Endothelial cell of umbilical vein (primary cell): ENCODE measurements around the gene THEM5.

Experiments
- EZH2 ChIP-seq: IDR thresholded peaks from 2 replicates; pipeline ENCODE4 v1.6.1; 2012; ENCODE audit warnings: borderline replicate concordance, low read depth, mild to moderate bottlenecking, moderate library complexity, low read length, inconsistent platforms; ENCODE audit not compliant: severe bottlenecking
- GATA2 ChIP-seq: IDR thresholded peaks from 2 replicates; pipeline ENCODE4 v1.7.0; 2011; ENCODE audit warnings: low read depth, mild to moderate bottlenecking, moderate library complexity, mixed read lengths, low read length; ENCODE audit not compliant: insufficient read length, insufficient read depth
- JUN ChIP-seq: IDR thresholded peaks from 2 replicates; pipeline ENCODE4 v1.6.1; 2011; ENCODE audit warnings: borderline replicate concordance, low read depth; ENCODE audit not compliant: insufficient read length, insufficient read depth
- MYC ChIP-seq: IDR thresholded peaks from one replicate; pipeline ENCODE4 v1.6.1; 2011; ENCODE audit warnings: mild to moderate bottlenecking, low read depth, low read length
- POLR2A ChIP-seq: IDR thresholded peaks from 2 replicates; pipeline ENCODE4 v1.6.1; 2012; ENCODE audit warnings: low read depth, mild to moderate bottlenecking, control low read depth, low read length
- POLR2AphosphoS5 ChIP-seq: IDR thresholded peaks from 2 replicates; pipeline ENCODE4 v1.6.1; 2012; ENCODE audit warnings: low read depth, mild to moderate bottlenecking, control low read depth, low read length, moderate library complexity; ENCODE audit not compliant: insufficient read depth
- TF ChIP-seq, protein P1 (sequence below), 2 donors: IDR thresholded peaks; 1 replicate in 1 of 2; 2 replicates in 1 of 2; pipeline ENCODE4 v1.5.1; 2011; ENCODE audit warnings: low read length in 2 of 2, mild to moderate bottlenecking in 2 of 2, moderate library complexity in 2 of 2, control low read depth in 1 of 2, inconsistent platforms in 1 of 2, low read depth in 1 of 2; ENCODE audit not compliant: insufficient read depth in 1 of 2; ENCODE audit errors: extremely low read depth in 1 of 2

DNA sequence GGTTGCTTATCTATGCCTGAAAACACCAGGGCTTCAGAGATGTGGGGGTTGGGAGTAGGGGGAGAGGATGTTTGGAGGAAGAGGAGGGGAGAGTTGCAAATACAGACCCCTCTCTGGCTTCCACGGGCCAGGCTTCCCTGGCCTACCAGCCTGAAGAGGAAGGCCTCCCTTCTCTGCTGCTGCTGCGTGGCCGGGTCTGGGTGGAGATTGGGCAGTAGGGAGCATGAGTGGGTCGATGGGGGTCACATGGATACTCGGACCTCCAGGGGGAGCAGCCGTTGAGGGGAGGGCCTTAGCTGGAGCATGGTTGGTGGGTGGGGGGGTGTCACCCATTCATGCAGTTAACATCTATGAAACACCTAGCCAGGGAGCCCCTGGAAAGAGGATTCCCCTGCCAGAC is 23.5 kb downstream of the THEM5 start:
- no peak for TF ChIP-seq POLR2A
- TF ChIP-seq, protein P1, sequence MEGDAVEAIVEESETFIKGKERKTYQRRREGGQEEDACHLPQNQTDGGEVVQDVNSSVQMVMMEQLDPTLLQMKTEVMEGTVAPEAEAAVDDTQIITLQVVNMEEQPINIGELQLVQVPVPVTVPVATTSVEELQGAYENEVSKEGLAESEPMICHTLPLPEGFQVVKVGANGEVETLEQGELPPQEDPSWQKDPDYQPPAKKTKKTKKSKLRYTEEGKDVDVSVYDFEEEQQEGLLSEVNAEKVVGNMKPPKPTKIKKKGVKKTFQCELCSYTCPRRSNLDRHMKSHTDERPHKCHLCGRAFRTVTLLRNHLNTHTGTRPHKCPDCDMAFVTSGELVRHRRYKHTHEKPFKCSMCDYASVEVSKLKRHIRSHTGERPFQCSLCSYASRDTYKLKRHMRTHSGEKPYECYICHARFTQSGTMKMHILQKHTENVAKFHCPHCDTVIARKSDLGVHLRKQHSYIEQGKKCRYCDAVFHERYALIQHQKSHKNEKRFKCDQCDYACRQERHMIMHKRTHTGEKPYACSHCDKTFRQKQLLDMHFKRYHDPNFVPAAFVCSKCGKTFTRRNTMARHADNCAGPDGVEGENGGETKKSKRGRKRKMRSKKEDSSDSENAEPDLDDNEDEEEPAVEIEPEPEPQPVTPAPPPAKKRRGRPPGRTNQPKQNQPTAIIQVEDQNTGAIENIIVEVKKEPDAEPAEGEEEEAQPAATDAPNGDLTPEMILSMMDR (IDR thresholded peaks at IDR 0.05; ENCODE audit: extremely low read depth in 1 of 2, insufficient read depth in 1 of 2, low read depth in 1 of 2, low read length in 2 of 2): no peak
- no peak for TF ChIP-seq EZH2
- no peak for TF ChIP-seq POLR2AphosphoS5
- TF ChIP-seq MYC: no peak
- TF ChIP-seq JUN: no peak
- TF ChIP-seq GATA2: no peak
